Transverse colon (tissue), 4 donors: Measurements from ENCODE around the gene ANAPC13.

Experiments used
- CTCF ChIP-seq, 5 experiments: fragments of 200-600 bp in 3 of 5; fragments of 450-650 bp in 2 of 5; sonication (generic) in 3 of 5; IDR thresholded peaks; 1 replicate in 2 of 5; 2 replicates in 3 of 5; pipeline ENCODE4 v1.5.1; 2016 to 2017; ENCODE audit warnings: antibody characterized with exemption in 5 of 5, inconsistent platforms in 3 of 5, mild to moderate bottlenecking in 2 of 5, moderate library complexity in 1 of 5
- EP300 ChIP-seq: sonication (generic); formaldehyde crosslinking; IDR thresholded peaks from one replicate; pipeline ENCODE4 v1.6.1; 2017; ENCODE audit warnings: antibody characterized with exemption, low read depth
- POLR2AphosphoS5 ChIP-seq, 3 donors: sonication (generic); formaldehyde crosslinking; IDR thresholded peaks; one replicate each; pipeline ENCODE4 v1.6.1; 2016; ENCODE audit warnings: antibody characterized with exemption in 3 of 3

GRCh38 chr3:134459562-134459961, 26.2 kb downstream of the ANAPC13 start:
- TF ChIP-seq CTCF (IDR thresholded peaks at IDR 0.05): no peak
- TF ChIP-seq POLR2AphosphoS5 (IDR thresholded peaks at IDR 0.05): no peak
- TF ChIP-seq EP300: no peak
